Endodermal cell (in vitro differentiated cells): ENCODE data around the gene SMG9. TPM values are rescaled to one million over a fixed set of nuclear protein-coding genes. Genes with fewer than 3 reads are reported as not detected.
A peak's percentile ranks its signal among the peaks of the same experiment; 100 is the strongest.

Source experiments
- DNase-seq: peaks from one replicate; pipeline ENCODE4 v3.0.0-alpha.2; 2017
- H3K27ac ChIP-seq: 2 replicates; pipeline ENCODE4 v1.5.1; 2013; ENCODE audit warnings: mild to moderate bottlenecking, low read depth, low read length, moderate library complexity
- H3K27me3 ChIP-seq: 2 replicates; pipeline ENCODE4 v1.6.1; 2013; ENCODE audit warnings: mild to moderate bottlenecking, low read length, moderate library complexity; ENCODE audit not compliant: insufficient read depth, control insufficient read depth, poor library complexity, severe bottlenecking
- H3K36me3 ChIP-seq: 2 replicates; pipeline ENCODE4 v1.7.0; 2013; ENCODE audit warnings: mild to moderate bottlenecking, low read length, moderate library complexity; ENCODE audit not compliant: control insufficient read depth, insufficient read depth
- H3K4me1 ChIP-seq: one replicate; pipeline ENCODE4 v1.7.0; 2013; ENCODE audit warnings: low read length; ENCODE audit not compliant: control insufficient read depth, insufficient read depth
- H3K4me3 ChIP-seq: 2 replicates; pipeline ENCODE4 v1.5.1; 2013; ENCODE audit warnings: mild to moderate bottlenecking, low read length, moderate library complexity
- H3K9ac ChIP-seq: 2 replicates; pipeline ENCODE4 v1.6.1; 2013; ENCODE audit warnings: mild to moderate bottlenecking, low read length, moderate library complexity; ENCODE audit not compliant: poor library complexity, severe bottlenecking; ENCODE audit errors: extremely low read depth
- H3K9me3 ChIP-seq: 2 replicates; pipeline ENCODE4 v1.6.1; 2013; ENCODE audit warnings: mild to moderate bottlenecking, low read length, moderate library complexity; ENCODE audit not compliant: control insufficient read depth
- H3K27ac Mint-ChIP-seq: 2 replicates; pipeline ENCODE4 v1.8.0; 2020; ENCODE audit warnings: mixed read lengths
- H3K27me3 Mint-ChIP-seq: 2 replicates; pipeline ENCODE4 v1.8.0; 2021; ENCODE audit warnings: mild to moderate bottlenecking, mixed read lengths; ENCODE audit not compliant: insufficient read depth
- H3K36me3 Mint-ChIP-seq: 2 replicates; pipeline ENCODE4 v1.8.0; 2020; ENCODE audit warnings: low read depth, mixed read lengths
- H3K4me1 Mint-ChIP-seq: 2 replicates; pipeline ENCODE4 v1.8.0; 2020; ENCODE audit warnings: mixed read lengths
- H3K4me3 Mint-ChIP-seq: 2 replicates; pipeline ENCODE4 v1.8.0; 2020; ENCODE audit warnings: mild to moderate bottlenecking, moderate library complexity, mixed read lengths
- H3K9me3 Mint-ChIP-seq: 2 replicates; pipeline ENCODE4 v1.8.0; 2020; ENCODE audit warnings: mild to moderate bottlenecking, mixed read lengths
- CTCF ChIP-seq: fragments of 200-600 bp; sonication (generic); conservative IDR thresholded peaks from 2 replicates; pipeline ENCODE4 v1.5.0; 2021; ENCODE audit warnings: antibody characterized with exemption, mild to moderate bottlenecking
- WGBS, 2 experiments: methylation state at CpG; one replicate each; pipeline versions ENCODE4 v1.1.5 to v1.1.7; 2013; ENCODE audit warnings: missing lambda C conversion rate in 2 of 2, mixed read lengths in 1 of 2; ENCODE audit not compliant: insufficient coverage in 1 of 2, insufficient read length in 1 of 2; 5-methylcytosine and 5-hydroxymethylcytosine counted together
- total RNA-seq, 2 donors: library from RNA; stranded (reverse); fragmentation: NEBNext Ultra II Directional in 1 of 2; extraction: Animal tissue kit (Norgen Biotek cat#: 25700) in 1 of 2; gene quantifications; 2 replicates in 1 of 2; 3 replicates in 1 of 2; pipeline ENCODE4 v1.2.1, GENCODE V29; 2021

Gene SMG9
- total RNA-seq, 2 donors from 2014 or later: 44.6 to 53.8 TPM

DNA sequence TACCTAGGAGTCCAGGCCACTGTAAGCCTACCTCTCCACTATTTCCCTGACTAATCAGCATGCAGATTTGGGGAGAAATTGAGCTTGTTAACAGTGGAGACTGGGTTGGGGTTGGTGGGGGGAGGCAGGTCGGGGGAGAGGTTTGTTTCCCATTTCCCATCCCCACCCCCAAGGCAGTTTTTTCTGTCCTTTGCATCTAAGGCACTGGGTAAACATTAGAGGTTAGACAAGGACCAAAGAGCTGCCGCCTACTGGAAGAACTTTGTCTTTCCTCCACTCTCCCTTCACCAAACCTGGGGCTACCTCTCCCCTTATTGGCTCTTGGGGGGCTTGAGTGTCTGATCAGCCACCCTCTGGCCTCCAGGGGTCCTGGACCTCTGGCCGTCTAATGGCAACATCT is 25.1 kb upstream of the SMG9 start:
- Histone ChIP-seq H3K9ac (no peak overlapping the region), H3K9me3 (no peaks in the 10 kb centered on the region), H3K36me3 (no peaks in the 10 kb centered on the region), H3K27ac (no peak overlapping the region), H3K4me3 (no peak overlapping the region), H3K27me3 (peaks cover 10% of the 10 kb centered on the region), H3K4me1 (no peaks in the 10 kb centered on the region)
- Mint-ChIP-seq H3K36me3 (no peaks in the 10 kb centered on the region), H3K4me1 (peaks cover 14% of the 10 kb centered on the region), H3K27me3 (peaks cover 62% of the 10 kb centered on the region), H3K9me3 (no peaks in the 10 kb centered on the region), H3K4me3 (no peak overlapping the region), H3K27ac (no peak overlapping the region)
- 50 to 62% methylated on average over 1 to 2 of the region's 3 CpGs for WGBS, 2 experiments
- peak; percentile 31 for TF ChIP-seq CTCF
- no peak for DNase-seq

DNA sequence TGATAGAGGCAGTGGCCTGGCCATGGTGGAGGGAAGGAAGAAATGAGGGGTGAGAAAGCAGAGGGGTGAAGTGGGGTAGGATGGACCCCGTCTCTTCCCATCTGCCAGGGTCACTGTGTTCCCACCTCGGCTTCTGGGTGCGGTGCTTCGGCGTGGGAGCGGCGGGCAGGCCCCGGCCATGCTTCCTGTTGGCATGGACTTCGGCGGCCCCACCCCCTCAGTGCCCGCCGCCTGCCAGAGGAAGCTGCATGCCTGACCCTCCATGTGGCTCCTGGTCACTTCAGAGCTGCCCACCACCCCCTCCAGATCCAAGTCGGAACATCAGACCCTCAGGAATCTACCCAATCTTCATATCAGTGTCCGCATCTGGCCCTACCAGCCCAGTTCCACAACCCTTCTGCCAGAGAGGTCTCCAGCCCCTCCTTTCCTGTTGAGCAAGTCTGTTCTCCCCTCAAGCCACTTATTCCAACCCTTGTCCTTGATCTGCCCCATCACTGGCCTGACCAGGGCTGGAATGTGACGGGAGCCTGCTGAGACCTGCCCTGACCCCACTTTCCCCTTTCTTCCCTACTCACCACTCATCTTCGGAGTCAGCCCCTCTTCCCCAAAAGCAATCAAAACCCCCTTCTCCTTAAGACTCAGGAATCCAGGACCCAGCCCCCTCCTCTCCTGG is 24.5 kb upstream of the SMG9 start:
- Mint-ChIP-seq H3K9me3 (no peaks in the 10 kb centered on the region), H3K4me3 (no peak overlapping the region), H3K27me3 (peaks cover 67% of the 10 kb centered on the region), H3K27ac (no peak overlapping the region), H3K36me3 (no peaks in the 10 kb centered on the region), H3K4me1 (peaks cover 14% of the 10 kb centered on the region)
- H3K4me1 ChIP-seq: no peaks in the 10 kb centered on the region
- H3K4me3 ChIP-seq: no peak overlapping the region
- no peaks in the 10 kb centered on the region for H3K36me3 ChIP-seq
- H3K9ac ChIP-seq: no peak overlapping the region
- no peaks in the 10 kb centered on the region for H3K9me3 ChIP-seq
- TF ChIP-seq CTCF: no peak
- H3K27ac ChIP-seq: no peak overlapping the region
- H3K27me3 ChIP-seq: peaks cover 15% of the 10 kb centered on the region
- WGBS, 2 experiments: 88 to 100% methylated on average over 1 to 16 of the region's 16 CpGs
- no peak for DNase-seq

GRCh38 chr19:43778651-43779050 is 23.9 kb upstream of the SMG9 start:
- H3K27me3 Mint-ChIP-seq: peaks cover 69% of the 10 kb centered on the region
- 83% methylated on average over 1 of the region's 1 CpG; no CpG with 5 or more reads in 1 of the 2 experiments for WGBS, 2 experiments
- no peaks in the 10 kb centered on the region for H3K9me3 ChIP-seq
- H3K36me3 ChIP-seq: no peaks in the 10 kb centered on the region
- H3K9me3 Mint-ChIP-seq: no peaks in the 10 kb centered on the region
- no peak overlapping the region for H3K4me3 ChIP-seq
- H3K4me1 Mint-ChIP-seq: peaks cover 14% of the 10 kb centered on the region
- H3K36me3 Mint-ChIP-seq: no peaks in the 10 kb centered on the region
- H3K4me1 ChIP-seq: peaks cover 3% of the 10 kb centered on the region
- H3K27me3 ChIP-seq: peaks cover 22% of the 10 kb centered on the region
- DNase-seq: no peak
- H3K27ac Mint-ChIP-seq: no peak overlapping the region
- TF ChIP-seq CTCF: no peak
- H3K4me3 Mint-ChIP-seq: no peak overlapping the region
- H3K9ac ChIP-seq: no peak overlapping the region
- H3K27ac ChIP-seq: no peak overlapping the region
